Left lung (tissue), 10 donors: ENCODE data around the gene HOMER3. TPM values are rescaled to one million over a fixed set of nuclear protein-coding genes. Genes with fewer than 3 reads are reported as not detected.

Experiments
- ATAC-seq: fragments of 200-7000 bp; cut with Tn5 transposase; one replicate; pipeline ENCODE4 v1.9.1; 2020; ENCODE audit warnings: moderate library complexity
- DNase-seq, 4 donors: peaks; one replicate each; pipeline ENCODE4 v3.0.0-alpha.2; 2013 to 2020
- H3K27ac ChIP-seq, 2 donors: fragments of 200-600 bp; sonication (generic) in 1 of 2; one replicate each; pipeline versions ENCODE4 v1.5.0 to v1.8.0; 2020 to 2021
- H3K27me3 ChIP-seq, 2 donors: fragments of 200-600 bp; sonication (generic) in 1 of 2; one replicate each; pipeline versions ENCODE4 v1.5.0 to v1.8.0; 2020 to 2021
- H3K36me3 ChIP-seq, 2 donors: fragments of 200-600 bp; sonication (generic) in 1 of 2; one replicate each; pipeline versions ENCODE4 v1.5.0 to v1.8.0; 2020 to 2021
- H3K4me1 ChIP-seq, 2 donors: fragments of 200-600 bp; one replicate each; pipeline ENCODE4 v1.8.0; 2021
- H3K4me3 ChIP-seq, 2 donors: fragments of 200-600 bp; sonication (generic) in 1 of 2; one replicate each; pipeline versions ENCODE4 v1.5.0 to v1.8.0; 2020 to 2021; ENCODE audit warnings: mild to moderate bottlenecking in 1 of 2
- H3K9me3 ChIP-seq, 2 donors: fragments of 200-600 bp; sonication (generic) in 1 of 2; one replicate each; pipeline versions ENCODE4 v1.5.0 to v1.8.0; 2020 to 2021
- CTCF ChIP-seq, 2 donors: fragments of 200-600 bp; sonication (generic) in 1 of 2; IDR thresholded peaks; one replicate each; pipeline versions ENCODE4 v1.5.0 to v1.8.0; 2021; ENCODE audit warnings: antibody characterized with exemption in 2 of 2
- intact Hi-C, 2 donors: fragments of 100-400 bp; cut with DNase I; formaldehyde crosslinking; loops; one replicate each; pipeline versions ENCODE4 v1.11.2 to v1.14.2; 2022
- polyA plus RNA-seq, 6 donors: library from polyadenylated mRNA; unstranded; fragments of 120-200 nt; gene quantifications; one replicate each; pipeline ENCODE4 v1.2.1, GENCODE V29; 2013; ENCODE audit not compliant: insufficient read length in 6 of 6
- total RNA-seq, 2 donors: library from RNA; stranded (reverse); fragmentation: NEBNext Ultra II Directional; extraction: Animal tissue kit (Norgen Biotek cat#: 25700); gene quantifications; one replicate each; pipeline ENCODE4 v1.2.1, GENCODE V29; 2021
- donor health status: DM: no; HTN: yes; CAD: no.
- donor health status: DM: no; HTN: no; CAD: no.

Gene HOMER3
- total and polyA plus RNA-seq, 8 donors: 27.6 to 68.0 (median 53.0) TPM

- no peak overlapping the region for H3K27ac ChIP-seq
- ATAC-seq (no peak), DNase-seq (no peak)
- TF ChIP-seq CTCF (IDR thresholded peaks at IDR 0.05): no peak
- peaks cover 0 to 20% of the 10 kb centered on the region in 2 donors for H3K4me1 ChIP-seq
- no peaks in the 10 kb centered on the region for H3K9me3 ChIP-seq
- peaks cover 0 to 9% of the 10 kb centered on the region in 2 donors for H3K27me3 ChIP-seq
- peaks cover 0 to 11% of the 10 kb centered on the region in 2 donors for H3K36me3 ChIP-seq
- no peak overlapping the region for H3K4me3 ChIP-seq
- intact Hi-C loops: no loop called here
Observed at GRCh38 chr19:18942692-18943091, 1.7 kb upstream of the HOMER3 start.

GRCh38 chr19:18941628-18942354 lies 774 bp upstream of the HOMER3 start:
- TF ChIP-seq CTCF (IDR thresholded peaks at IDR 0.05): no peak
- peaks cover 0 to 9% of the 10 kb centered on the region in 2 donors for H3K27me3 ChIP-seq
- no peak overlapping the region for H3K27ac ChIP-seq
- DNase-seq: no peak
- H3K9me3 ChIP-seq: no peaks in the 10 kb centered on the region
- H3K4me3 ChIP-seq: no peak overlapping the region
- intact Hi-C loops: no loop called here
- peaks cover 0 to 20% of the 10 kb centered on the region in 2 donors for H3K4me1 ChIP-seq
- ATAC-seq: no peak
- peaks cover 0 to 14% of the 10 kb centered on the region in 2 donors for H3K36me3 ChIP-seq

GRCh38 chr19:18939922-18940768 lies 872 bp downstream of the HOMER3 start:
- Histone ChIP-seq H3K4me1 (peaks cover 0 to 20% of the 10 kb centered on the region in 2 donors), H3K27me3 (peaks cover 0 to 9% of the 10 kb centered on the region in 2 donors), H3K27ac (peak overlapping the region; percentile 56 to 71), H3K36me3 (peaks cover 0 to 20% of the 10 kb centered on the region in 2 donors), H3K4me3 (peak overlapping the region; percentile 54 to 63), H3K9me3 (no peaks in the 10 kb centered on the region)
- TF ChIP-seq CTCF (IDR thresholded peaks at IDR 0.05): no peak
- DNase-seq (peak in 3 of 4 donors; percentile 67 to 85 (median 78)), ATAC-seq (peak; percentile 64)
- intact Hi-C loops: no loop called here

GRCh38 chr19:18939163-18939562 lies 1.9 kb downstream of the HOMER3 start:
- Histone ChIP-seq H3K27me3 (peaks cover 0 to 9% of the 10 kb centered on the region in 2 donors), H3K27ac (no peak overlapping the region), H3K4me1 (peaks cover 0 to 20% of the 10 kb centered on the region in 2 donors), H3K36me3 (peaks cover 0 to 27% of the 10 kb centered on the region in 2 donors), H3K9me3 (no peaks in the 10 kb centered on the region), H3K4me3 (peak overlapping the region in 1 of 2 donors; percentile 63)
- intact Hi-C loops: no loop called here
- TF ChIP-seq CTCF (IDR thresholded peaks at IDR 0.05): no peak
- ATAC-seq (no peak), DNase-seq (no peak)

GRCh38 chr19:18933297-18933696 lies 7.7 kb downstream of the HOMER3 start:
- intact Hi-C loops: no loop called here
- Histone ChIP-seq H3K36me3 (peaks cover 0 to 65% of the 10 kb centered on the region in 2 donors), H3K27me3 (no peaks in the 10 kb centered on the region), H3K9me3 (no peaks in the 10 kb centered on the region), H3K4me3 (no peak overlapping the region), H3K27ac (no peak overlapping the region), H3K4me1 (peaks cover 0 to 12% of the 10 kb centered on the region in 2 donors)
- no peak for TF ChIP-seq CTCF (IDR thresholded peaks at IDR 0.05)
- no peak for DNase-seq
- ATAC-seq: no peak
